PFSK-1 (cell line): Measurements from ENCODE around the gene GABPB1.

ENCODE experiments used
- FOXP2 ChIP-seq: optimal IDR thresholded peaks from 2 replicates; pipeline ENCODE3; 2011; ENCODE audit warnings: borderline replicate concordance, control low read depth, inconsistent platforms; ENCODE audit not compliant: insufficient read depth; ENCODE audit errors: extremely low read length, extremely low read depth
- POLR2AphosphoS5 ChIP-seq: IDR thresholded peaks from 2 replicates; pipeline ENCODE4 v1.6.1; 2012; ENCODE audit warnings: low read depth, mild to moderate bottlenecking, control low read depth, low read length, moderate library complexity
- SIN3A ChIP-seq: IDR thresholded peaks from 2 replicates; pipeline ENCODE4 v1.6.1; 2012; ENCODE audit warnings: mild to moderate bottlenecking, low read length, moderate library complexity, borderline replicate concordance; ENCODE audit not compliant: insufficient read depth
- TAF1 ChIP-seq: IDR thresholded peaks from 2 replicates; pipeline ENCODE4 v1.6.1; 2012; ENCODE audit warnings: low read length, control low read depth, borderline replicate concordance; ENCODE audit not compliant: insufficient read depth
- TF ChIP-seq, protein P1 (sequence below), 2 experiments: IDR thresholded peaks; 2 replicates each; pipeline versions ENCODE4 v1.6.1 to v1.8.0; 2011 to 2012; ENCODE audit warnings: low read depth in 2 of 2, low read length in 2 of 2, control low read depth in 1 of 2, inconsistent platforms in 1 of 2, mild to moderate bottlenecking in 1 of 2, moderate library complexity in 1 of 2; ENCODE audit not compliant: insufficient read depth in 1 of 2

Gene GABPB1

DNA sequence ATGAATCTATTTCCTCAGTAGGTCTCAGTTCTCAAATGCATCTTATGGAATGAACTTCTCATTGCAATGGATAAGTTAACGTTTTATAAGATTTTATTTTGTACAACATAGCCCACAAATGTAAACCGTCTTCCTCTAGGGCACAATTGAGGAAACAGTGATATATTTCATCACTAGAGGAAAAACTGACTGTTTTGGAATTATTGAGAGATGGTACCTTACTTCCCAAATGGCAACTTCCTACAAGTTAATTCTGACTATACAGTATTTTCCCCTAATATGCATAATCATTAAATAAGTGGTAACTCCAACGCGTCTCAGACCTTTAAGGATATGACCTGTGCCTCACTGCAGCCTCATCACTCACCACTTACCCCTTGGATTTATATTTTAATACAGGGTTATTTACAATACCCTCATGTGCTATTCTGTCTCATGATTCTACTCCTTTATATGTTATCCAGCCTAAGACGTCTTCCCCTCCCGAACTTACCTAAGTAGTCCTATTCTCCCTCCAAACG, 13.3 kb downstream of the GABPB1 start:
- TF ChIP-seq FOXP2, result no peak
- TF ChIP-seq POLR2AphosphoS5, result no peak
- TF ChIP-seq, protein P1, sequence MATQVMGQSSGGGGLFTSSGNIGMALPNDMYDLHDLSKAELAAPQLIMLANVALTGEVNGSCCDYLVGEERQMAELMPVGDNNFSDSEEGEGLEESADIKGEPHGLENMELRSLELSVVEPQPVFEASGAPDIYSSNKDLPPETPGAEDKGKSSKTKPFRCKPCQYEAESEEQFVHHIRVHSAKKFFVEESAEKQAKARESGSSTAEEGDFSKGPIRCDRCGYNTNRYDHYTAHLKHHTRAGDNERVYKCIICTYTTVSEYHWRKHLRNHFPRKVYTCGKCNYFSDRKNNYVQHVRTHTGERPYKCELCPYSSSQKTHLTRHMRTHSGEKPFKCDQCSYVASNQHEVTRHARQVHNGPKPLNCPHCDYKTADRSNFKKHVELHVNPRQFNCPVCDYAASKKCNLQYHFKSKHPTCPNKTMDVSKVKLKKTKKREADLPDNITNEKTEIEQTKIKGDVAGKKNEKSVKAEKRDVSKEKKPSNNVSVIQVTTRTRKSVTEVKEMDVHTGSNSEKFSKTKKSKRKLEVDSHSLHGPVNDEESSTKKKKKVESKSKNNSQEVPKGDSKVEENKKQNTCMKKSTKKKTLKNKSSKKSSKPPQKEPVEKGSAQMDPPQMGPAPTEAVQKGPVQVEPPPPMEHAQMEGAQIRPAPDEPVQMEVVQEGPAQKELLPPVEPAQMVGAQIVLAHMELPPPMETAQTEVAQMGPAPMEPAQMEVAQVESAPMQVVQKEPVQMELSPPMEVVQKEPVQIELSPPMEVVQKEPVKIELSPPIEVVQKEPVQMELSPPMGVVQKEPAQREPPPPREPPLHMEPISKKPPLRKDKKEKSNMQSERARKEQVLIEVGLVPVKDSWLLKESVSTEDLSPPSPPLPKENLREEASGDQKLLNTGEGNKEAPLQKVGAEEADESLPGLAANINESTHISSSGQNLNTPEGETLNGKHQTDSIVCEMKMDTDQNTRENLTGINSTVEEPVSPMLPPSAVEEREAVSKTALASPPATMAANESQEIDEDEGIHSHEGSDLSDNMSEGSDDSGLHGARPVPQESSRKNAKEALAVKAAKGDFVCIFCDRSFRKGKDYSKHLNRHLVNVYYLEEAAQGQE (IDR thresholded peaks at IDR 0.05; ENCODE audit: insufficient read depth in 1 of 2, low read depth in 2 of 2, low read length in 2 of 2), result no peak
- no peak for TF ChIP-seq SIN3A
- no peak for TF ChIP-seq TAF1

DNA sequence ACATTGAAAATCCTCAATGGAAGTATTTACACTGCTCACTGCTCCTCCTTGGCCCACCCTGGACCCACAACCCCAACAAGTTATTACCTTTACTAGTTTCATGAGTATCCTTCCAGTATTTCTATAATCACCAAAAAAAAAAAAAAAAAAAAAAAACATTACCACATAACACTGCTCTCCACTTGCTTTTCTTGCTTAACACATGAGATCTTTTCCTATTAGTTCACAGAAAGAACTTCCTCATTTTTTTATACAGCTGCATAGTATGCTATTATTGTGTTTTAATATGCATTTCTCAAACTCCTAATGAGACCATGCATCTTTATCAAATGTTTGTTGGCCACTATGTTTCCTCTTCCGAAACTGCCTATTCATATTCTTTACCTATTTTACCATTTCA, 14.6 kb downstream of the GABPB1 start:
- TF ChIP-seq POLR2AphosphoS5 (no peak), FOXP2 (no peak), SIN3A (no peak), TAF1 (no peak)
- TF ChIP-seq, protein P1 (IDR thresholded peaks at IDR 0.05; ENCODE audit: insufficient read depth in 1 of 2, low read depth in 2 of 2, low read length in 2 of 2), result no peak

DNA sequence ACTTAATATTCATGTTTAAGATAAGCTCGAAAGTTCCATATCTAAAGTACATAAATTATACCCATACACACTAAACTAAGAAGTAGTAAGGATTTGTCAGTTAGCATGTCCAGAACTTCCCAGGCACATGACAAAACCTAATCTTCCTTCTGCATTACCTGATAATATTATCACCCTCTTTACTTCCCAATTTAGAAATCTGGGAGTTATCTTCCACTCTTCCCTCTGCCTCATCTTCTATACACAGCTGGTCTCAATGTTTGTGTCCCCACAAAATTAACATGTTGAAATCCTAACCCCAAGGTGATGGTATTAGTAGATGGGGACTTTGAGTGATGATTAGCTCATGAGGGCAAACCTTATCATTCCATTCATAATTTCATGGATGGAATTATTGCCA, 15.3 kb downstream of the GABPB1 start:
- TF ChIP-seq FOXP2 (no peak), SIN3A (no peak), POLR2AphosphoS5 (no peak), TAF1 (no peak)
- TF ChIP-seq, protein P1 (IDR thresholded peaks at IDR 0.05; ENCODE audit: insufficient read depth in 1 of 2, low read depth in 2 of 2, low read length in 2 of 2), result no peak

DNA sequence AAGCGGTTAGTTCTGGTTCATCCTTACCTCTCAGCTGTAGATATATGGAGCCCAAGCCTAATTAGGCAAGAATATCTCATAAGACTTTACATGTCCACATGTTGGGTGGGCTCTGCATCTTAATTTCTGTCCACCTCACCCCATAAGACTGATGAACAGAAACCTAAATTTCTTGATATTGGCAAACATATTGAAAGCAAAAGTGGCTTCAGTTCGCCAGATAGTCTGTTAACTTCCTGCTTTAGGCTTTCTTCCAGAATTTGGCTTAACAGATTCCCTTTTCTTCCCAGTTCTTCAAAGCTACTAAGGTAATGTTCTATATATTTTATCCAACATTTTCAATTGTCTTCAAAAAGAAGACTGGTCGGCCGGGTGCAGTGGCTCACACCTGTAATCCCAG, 19.7 kb downstream of the GABPB1 start:
- TF ChIP-seq POLR2AphosphoS5, result no peak
- TF ChIP-seq, protein P1 (IDR thresholded peaks at IDR 0.05; ENCODE audit: insufficient read depth in 1 of 2, low read depth in 2 of 2, low read length in 2 of 2), result no peak

DNA sequence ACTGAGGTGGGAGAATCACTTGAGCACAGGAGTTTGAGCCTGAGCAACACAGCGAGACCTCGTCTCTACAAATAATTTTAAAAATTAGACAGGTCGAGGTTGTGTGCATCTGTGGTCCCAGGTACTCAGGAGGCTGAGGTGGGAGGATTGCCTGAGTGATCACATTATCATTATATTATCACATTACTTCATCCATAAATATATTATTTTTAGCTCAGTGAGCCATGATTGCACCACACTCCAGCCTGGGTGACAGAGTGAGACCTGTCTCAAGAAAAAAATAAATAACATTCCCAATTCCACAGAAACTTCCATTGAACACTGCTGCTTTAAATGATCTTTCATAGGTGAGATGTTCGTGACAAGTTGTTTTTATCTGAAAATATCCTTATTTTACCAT, 21.8 kb downstream of the GABPB1 start:
- TF ChIP-seq FOXP2 (no peak), TAF1 (no peak), SIN3A (no peak), POLR2AphosphoS5 (no peak)
- TF ChIP-seq, protein P1 (IDR thresholded peaks at IDR 0.05; ENCODE audit: insufficient read depth in 1 of 2, low read depth in 2 of 2, low read length in 2 of 2), result no peak
